ENCODE measurements around the gene CCT6B.

Gene CCT6B

DNA sequence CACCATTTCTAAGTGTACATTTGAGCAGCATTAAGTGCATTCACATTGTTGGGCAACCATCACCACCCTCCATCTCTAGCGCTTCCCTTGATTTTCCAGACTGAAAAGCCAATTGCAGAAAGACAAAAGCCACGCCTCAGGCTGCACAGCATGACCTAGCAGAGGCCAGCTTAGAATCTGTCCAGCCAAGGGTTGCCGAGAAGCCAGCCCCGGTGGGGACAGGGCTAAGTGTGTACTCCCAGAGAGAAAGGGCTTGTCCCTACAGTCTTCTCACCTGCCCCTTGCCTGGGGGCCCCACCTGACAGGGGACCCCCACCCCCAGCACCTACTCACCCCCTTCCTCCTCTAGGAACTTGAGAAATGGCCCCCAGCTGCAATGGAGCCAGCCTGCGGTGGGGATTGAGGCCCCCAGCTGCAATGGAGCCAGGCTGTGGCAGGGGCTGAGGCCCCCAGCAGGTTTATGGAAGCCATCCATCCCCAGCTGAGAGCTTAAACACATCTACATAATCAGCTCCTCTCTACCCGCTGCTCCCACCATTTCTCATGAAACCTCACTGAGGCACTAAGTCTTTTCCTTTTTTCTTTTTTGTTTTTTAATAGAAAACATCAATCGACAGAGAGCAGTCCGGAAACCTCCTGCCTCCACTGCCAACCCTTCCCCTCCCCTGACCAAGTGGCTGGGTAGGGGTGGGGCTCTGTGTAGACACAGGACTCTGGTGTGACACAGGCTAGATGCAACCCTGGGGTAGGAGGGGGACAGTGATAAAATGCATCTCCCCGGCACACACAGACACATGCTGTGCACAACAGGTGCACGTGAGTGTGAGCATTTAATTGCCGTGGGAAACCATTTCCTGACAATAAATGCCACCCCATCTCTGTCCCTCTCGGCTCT is 77.9 kb downstream of the CCT6B start:
- Histone ChIP-seq H3K27ac (ENCODE audit: low read depth, low read length) (peak overlapping the region; percentile 82), H3K27me3 (ENCODE audit: control insufficient read depth, insufficient read depth, low read length) (no peaks in the 10 kb centered on the region; the same call in 1 of the 2 replicates), H3K9ac (ENCODE audit: low read depth, low read length) (no peak overlapping the region), H3K4me1 (ENCODE audit: control insufficient read depth, insufficient read depth, low read length) (peaks cover 17% of the 10 kb centered on the region; the same call in 1 of the 2 replicates), H3K36me3 (ENCODE audit: control insufficient read depth, insufficient read depth, low read length) (no peaks in the 10 kb centered on the region), H3K4me3 (ENCODE audit: low read depth, low read length) (no peak overlapping the region), H3K9me3 (ENCODE audit: control insufficient read depth, insufficient read depth, low read length) (no peaks in the 10 kb centered on the region)

DNA sequence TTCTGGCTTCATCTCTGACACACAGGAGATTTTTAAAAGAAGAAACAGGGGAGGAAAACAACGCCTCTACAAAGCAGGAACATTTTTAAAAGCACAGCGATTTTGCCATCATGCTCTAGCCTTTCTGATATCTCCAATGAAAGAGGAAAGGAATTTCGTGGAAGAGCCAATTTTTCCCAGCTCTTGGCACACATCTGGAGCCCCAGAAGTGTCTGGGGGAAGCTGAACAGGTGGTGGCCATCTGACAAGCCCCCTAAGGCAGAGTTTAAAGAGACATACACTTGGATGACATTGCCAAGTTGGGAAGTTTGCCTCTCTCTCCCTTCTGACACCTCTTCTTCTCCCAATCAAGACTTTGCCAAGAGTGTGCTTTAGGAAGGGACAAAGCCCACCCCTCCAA is 82.1 kb downstream of the CCT6B start:
- no peaks in the 10 kb centered on the region for H3K36me3 ChIP-seq (ENCODE audit: control insufficient read depth, insufficient read depth, low read length)
- H3K9me3 ChIP-seq (ENCODE audit: control insufficient read depth, insufficient read depth, low read length): no peaks in the 10 kb centered on the region
- no peaks in the 10 kb centered on the region for H3K27me3 ChIP-seq (ENCODE audit: control insufficient read depth, insufficient read depth, low read length)
- no peak overlapping the region for H3K4me3 ChIP-seq (ENCODE audit: low read depth, low read length)
- peaks cover 15% of the 10 kb centered on the region; the same call in 1 of the 2 replicates for H3K4me1 ChIP-seq (ENCODE audit: control insufficient read depth, insufficient read depth, low read length)
- no peak overlapping the region for H3K27ac ChIP-seq (ENCODE audit: low read depth, low read length)
- no peak overlapping the region for H3K9ac ChIP-seq (ENCODE audit: low read depth, low read length)
